GM21381 (cell line): ENCODE measurements around the gene MAIP1.

ENCODE experiments used
- ATAC-seq: cut with Tn5 transposase; IDR thresholded peaks from one replicate; pipeline ENCODE4 v1.9.1; 2021; ENCODE audit warnings: mild to moderate bottlenecking, moderate library complexity; ENCODE audit not compliant: unreplicated experiment

Gene MAIP1

GRCh38 chr2:199987586-199987985 is 32.2 kb downstream of the MAIP1 start:
- ATAC-seq, result no peak

GRCh38 chr2:199988151-199988550 is 32.8 kb downstream of the MAIP1 start:
- no peak for ATAC-seq

- no peak for ATAC-seq
These were observed 34.4 kb downstream of the MAIP1 start for GRCh38 chr2:199989822-199990221.

GRCh38 chr2:199991691-199992090 is 36.3 kb downstream of the MAIP1 start:
- no peak for ATAC-seq

GRCh38 chr2:199992296-199992695 is 36.9 kb downstream of the MAIP1 start:
- ATAC-seq, result no peak

GRCh38 chr2:199994371-199994770 is 39.0 kb downstream of the MAIP1 start:
- no peak for ATAC-seq

GRCh38 chr2:199994896-199995295 is 39.5 kb downstream of the MAIP1 start:
- ATAC-seq, result no peak

GRCh38 chr2:199997296-199997695 is 41.9 kb downstream of the MAIP1 start:
- ATAC-seq, result no peak

GRCh38 chr2:199999166-199999565 is 43.8 kb downstream of the MAIP1 start:
- ATAC-seq, result no peak

- ATAC-seq, result no peak
These were observed 45.2 kb downstream of the MAIP1 start for GRCh38 chr2:200000444-200001163.

- no peak for ATAC-seq
These were observed 48.1 kb downstream of the MAIP1 start for GRCh38 chr2:200003444-200003843.

- ATAC-seq, result no peak
These were observed 50.3 kb downstream of the MAIP1 start for GRCh38 chr2:200005675-200006074.

GRCh38 chr2:200007306-200007705 is 51.9 kb downstream of the MAIP1 start:
- no peak for ATAC-seq

GRCh38 chr2:200012401-200012800 is 57.0 kb downstream of the MAIP1 start:
- ATAC-seq, result no peak
